MCF 10A (cell line): ENCODE measurements around the gene PTBP1. TPM values are rescaled to one million over a fixed set of nuclear protein-coding genes. Genes with fewer than 3 reads are reported as not detected.

ENCODE experiments used
- BruUV-seq: library from RNA; stranded (reverse); fragments of 400-500 nt; replicated peaks from 2 replicates; lab custom pipeline; 2021; lab: Mats Ljungman, UMichigan
- CTCF ChIA-PET: fragments of 300-600 bp; sonication (Branson Sonifier 250); formaldehyde crosslinking; extraction: SDS; loops from one replicate; lab custom pipeline; 2021; ENCODE audit warnings: antibody characterized with exemption, inconsistent platforms; lab: Yijun Ruan, JAX
- POLR2A ChIA-PET: fragments of 300-600, 350-650 bp; sonication (Branson Sonifier 250); formaldehyde crosslinking; extraction: SDS; loops from one replicate; lab custom pipeline; 2020; ENCODE audit warnings: antibody characterized with exemption, inconsistent platforms; lab: Yijun Ruan, JAX
- DNase-seq: peaks from one replicate; pipeline ENCODE4 v3.0.0-alpha.2; 2018; ENCODE audit not compliant: unreplicated experiment
- H3K27ac Mint-ChIP-seq: one replicate; pipeline ENCODE4 v1.8.0; 2022; ENCODE audit warnings: mild to moderate bottlenecking, low read depth, mixed read lengths; ENCODE audit not compliant: unreplicated experiment
- H3K27me3 Mint-ChIP-seq: one replicate; pipeline ENCODE4 v1.8.0; 2022; ENCODE audit warnings: mixed read lengths; ENCODE audit not compliant: insufficient read depth, unreplicated experiment
- H3K36me3 Mint-ChIP-seq: one replicate; pipeline ENCODE4 v1.8.0; 2022; ENCODE audit warnings: mild to moderate bottlenecking, moderate library complexity, mixed read lengths; ENCODE audit not compliant: insufficient read depth, unreplicated experiment
- H3K4me1 Mint-ChIP-seq: one replicate; pipeline ENCODE4 v1.8.0; 2022; ENCODE audit warnings: mixed read lengths; ENCODE audit not compliant: insufficient read depth, unreplicated experiment
- H3K4me3 Mint-ChIP-seq: one replicate; pipeline ENCODE4 v1.8.0; 2022; ENCODE audit warnings: mild to moderate bottlenecking, moderate library complexity, mixed read lengths; ENCODE audit not compliant: unreplicated experiment
- H3K9me3 Mint-ChIP-seq: one replicate; pipeline ENCODE4 v1.8.0; 2022; ENCODE audit warnings: mixed read lengths; ENCODE audit not compliant: unreplicated experiment
- CTCF ChIP-seq: fragments of 200-600 bp; IDR thresholded peaks from one replicate; pipeline ENCODE4 v1.8.0; 2022; ENCODE audit warnings: antibody characterized with exemption, mild to moderate bottlenecking; ENCODE audit not compliant: unreplicated experiment
- intact Hi-C: fragments of 100-400 bp; cut with micrococcal nuclease; formaldehyde crosslinking; loops from 2 replicates; pipeline ENCODE4 v1.14.1; 2022
- total RNA-seq: library from RNA; stranded (reverse); gene quantifications from 2 replicates; pipeline ENCODE4 v1.2.3, GENCODE V29; 2022

The PTBP1 gene
- total RNA-seq, 1 experiment from 2014 or later, result 431 TPM

- H3K36me3 Mint-ChIP-seq, result no peaks in the 10 kb centered on the region
- no peak for TF ChIP-seq CTCF
- no peak for DNase-seq
- ChIA-PET CTCF (no interaction called here), POLR2A (interaction anchor here (0.7 kb wide), 1 partner anchor 25 kb away, joined by 3 read pairs; no protein-coding TSS in a partner anchor)
- no peak overlapping the region for H3K27ac Mint-ChIP-seq
- H3K4me3 Mint-ChIP-seq, result peak overlapping the region; percentile 59
- no TSS peak for BruUV-seq
- peaks cover 23% of the 10 kb centered on the region for H3K27me3 Mint-ChIP-seq
- intact Hi-C loops, result no loop called here
- peaks cover 7% of the 10 kb centered on the region for H3K9me3 Mint-ChIP-seq
- H3K4me1 Mint-ChIP-seq, result peaks cover 12% of the 10 kb centered on the region
These were observed 46.7 kb downstream of the PTBP1 start for GRCh38 chr19:843836-844545.

GRCh38 chr19:844546-844971, 47.3 kb downstream of the PTBP1 start:
- Mint-ChIP-seq H3K27me3 (peaks cover 23% of the 10 kb centered on the region), H3K4me1 (peaks cover 12% of the 10 kb centered on the region), H3K9me3 (peaks cover 7% of the 10 kb centered on the region), H3K27ac (no peak overlapping the region), H3K36me3 (no peaks in the 10 kb centered on the region), H3K4me3 (peak overlapping the region; percentile 59)
- no peak for TF ChIP-seq CTCF
- ChIA-PET POLR2A (interaction anchor here (1.3 kb wide), 1 partner anchor 140 kb away, joined by 4 read pairs; the partner anchor contains the start of gene WDR18), CTCF (interaction anchor here (0.7 kb wide), 1 partner anchor 35 kb away, joined by 3 read pairs; no protein-coding TSS in a partner anchor)
- intact Hi-C loops, result no loop called here
- BruUV-seq, result no TSS peak
- DNase-seq, result peak; percentile 51

DNA sequence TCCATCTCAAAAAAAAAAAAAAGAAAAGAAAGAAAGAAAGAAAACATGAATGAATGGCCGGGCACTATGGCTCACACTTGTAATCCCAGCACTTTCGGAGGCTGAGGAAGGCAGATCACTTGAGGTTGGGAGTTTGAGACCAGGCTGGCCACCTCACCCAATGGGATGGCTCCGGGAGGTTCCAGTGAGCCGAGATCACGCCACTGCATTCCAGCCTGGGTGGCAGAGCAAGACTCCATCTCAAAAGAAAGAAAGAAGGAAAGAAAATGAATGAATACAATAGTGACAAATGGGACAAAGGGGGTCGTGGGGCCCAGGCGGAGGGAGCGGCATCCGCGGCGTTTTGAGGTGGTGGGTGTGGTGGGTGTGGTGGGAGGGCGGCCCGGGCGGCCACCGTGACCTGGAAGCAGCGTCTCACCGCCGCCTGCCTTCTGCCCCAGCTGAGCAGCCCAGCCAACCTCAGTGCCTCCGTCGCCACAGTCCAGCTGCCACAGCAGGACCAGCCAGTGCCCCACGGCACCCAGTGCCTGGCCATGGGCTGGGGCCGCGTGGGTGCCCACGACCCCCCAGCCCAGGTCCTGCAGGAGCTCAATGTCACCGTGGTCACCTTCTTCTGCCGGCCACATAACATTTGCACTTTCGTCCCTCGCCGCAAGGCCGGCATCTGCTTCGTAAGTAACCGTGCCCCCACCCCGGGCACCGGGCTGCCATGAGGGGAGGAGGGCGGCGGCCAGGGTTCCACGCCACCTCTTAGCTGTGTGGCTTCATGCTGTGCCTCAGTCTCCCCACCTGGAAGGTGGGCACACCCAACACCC, 48.7 kb downstream of the PTBP1 start:
- DNase-seq, result no peak
- H3K27me3 Mint-ChIP-seq, result peaks cover 21% of the 10 kb centered on the region
- ChIA-PET CTCF (interaction anchor here (0.6 kb wide), 1 partner anchor 76 kb away, joined by 4 read pairs; no protein-coding TSS in a partner anchor), POLR2A (interaction anchor here (0.9 to 1.3 kb wide), 2 partner anchors 138 to 175 kb away, joined by 3 to 4 read pairs; partner anchors contain the start of genes RNU6-2 and WDR18)
- no peaks in the 10 kb centered on the region for H3K36me3 Mint-ChIP-seq
- intact Hi-C loops, result no loop called here
- peaks cover 7% of the 10 kb centered on the region for H3K9me3 Mint-ChIP-seq
- peaks cover 19% of the 10 kb centered on the region for H3K4me1 Mint-ChIP-seq
- no peak overlapping the region for H3K27ac Mint-ChIP-seq
- H3K4me3 Mint-ChIP-seq, result no peak overlapping the region
- no TSS peak for BruUV-seq
- TF ChIP-seq CTCF, result no peak
